GM12874 (cell line): ENCODE data around the gene MCM3AP.

Source experiments
- CTCF ChIP-seq: IDR thresholded peaks from 2 replicates; pipeline ENCODE4 v1.5.1; 2011; ENCODE audit warnings: low read depth, mild to moderate bottlenecking, control low read depth, low read length, moderate library complexity; ENCODE audit not compliant: insufficient read depth

MCM3AP gene

GRCh38 chr21:46217511-46218196, 67.8 kb downstream of the MCM3AP start:
- TF ChIP-seq CTCF, result no peak

GRCh38 chr21:46216132-46216747, 69.2 kb downstream of the MCM3AP start:
- TF ChIP-seq CTCF, result no peak

- TF ChIP-seq CTCF, result no peak
Measured at GRCh38 chr21:46215436-46216131, 69.8 kb downstream of the MCM3AP start.

GRCh38 chr21:46214478-46215340, 70.7 kb downstream of the MCM3AP start:
- no peak for TF ChIP-seq CTCF

GRCh38 chr21:46213620-46214286, 71.7 kb downstream of the MCM3AP start:
- no peak for TF ChIP-seq CTCF

- TF ChIP-seq CTCF, result no peak
Measured at GRCh38 chr21:46212721-46213484, 72.5 kb downstream of the MCM3AP start.
